ENCODE results near the gene SOD2. TPM values are rescaled to one million over a fixed set of nuclear protein-coding genes. Genes with fewer than 3 reads are reported as not detected.

The SOD2 gene
- total and polyA plus RNA-seq, 9 of the 15 experiments (the other 6 are each of a cell fraction or from before 2014, with no cell fraction given), result 39.8 to 140 (median 95.8) TPM

GRCh38 chr6:159676890-159677505, 16.0 kb downstream of the SOD2 start:
- in situ Hi-C loops (cut with MboI), result no loop called here
- peaks cover 41% of the 10 kb centered on the region for H3K36me3 ChIP-seq (ENCODE audit: control insufficient read depth, insufficient read depth, low read length)

More at GRCh38 chr6:159676890-159677505, 16.0 kb downstream of the SOD2 start:
- H3K27ac ChIP-seq (ENCODE audit: extremely low read depth, low read depth, low read length), result no peak overlapping the region
- H2AFZ ChIP-seq (ENCODE audit: low read depth, low read length), result no peak overlapping the region
- ATAC-seq, result peak; percentile 31; the same call in 1 of the 3 replicates
- peaks cover 5% of the 10 kb centered on the region; the same call in 1 of the 3 replicates for H3K79me2 ChIP-seq (ENCODE audit: control insufficient read depth, insufficient read depth, low read length)
- intact Hi-C loops (cut with micrococcal nuclease), result no loop called here
- H3K4me2 ChIP-seq (ENCODE audit: insufficient read depth, low read length), result no peak overlapping the region
- H3K4me3 ChIP-seq, result no peak overlapping the region
- no peak overlapping the region for H3K9ac ChIP-seq (ENCODE audit: insufficient read depth in 1 of 2, low read depth in 2 of 2, low read length in 2 of 2)
- H3K9me3 ChIP-seq (replicated peaks; ENCODE audit: control insufficient read depth, insufficient read depth, low read depth, low read length), result no peaks in the 10 kb centered on the region
- CTCF ChIA-PET (ENCODE audit: low intra/inter-chr PET ratio), result no interaction called here
- no peak for DNase-seq (ENCODE audit: extremely low read depth in 1 of 4, low spot score in 3 of 4)
- no peak for FAIRE-seq
- no TSS peak for BruUV-seq (replicated peaks)
- WGBS (ENCODE audit: insufficient coverage, low coverage, missing lambda C conversion rate), result 92% methylated on average over 6 of the region's 6 CpGs
- H3K9me1 ChIP-seq (ENCODE audit: control insufficient read depth, insufficient read depth, low read length), result no peaks in the 10 kb centered on the region
- no peaks in the 10 kb centered on the region for H4K20me1 ChIP-seq (replicated peaks; ENCODE audit: control insufficient read depth, insufficient read depth, low read length)
- H3K4me1 ChIP-seq (replicated peaks in 1 of 2; ENCODE audit: control insufficient read depth in 2 of 2, insufficient read depth in 2 of 2, low read length in 2 of 2), result no peaks in the 10 kb centered on the region
- no peak for TF ChIP-seq ZFPM2 (CRISPR knock-in tag; IDR thresholded peaks at IDR 0.05)
- TF ChIP-seq SAFB2 (IDR thresholded peaks at IDR 0.05; ENCODE audit: borderline replicate concordance, low read depth, low read length, severe bottlenecking), result no peak
- no peak for TF ChIP-seq BRF2 (IDR thresholded peaks at IDR 0.05; ENCODE audit: borderline replicate concordance, insufficient read depth, insufficient read length)
- no peak for TF ChIP-seq RB1 (IDR thresholded peaks at IDR 0.05; ENCODE audit: low read depth)
- no peak for TF ChIP-seq ZNF165 (CRISPR knock-in tag; IDR thresholded peaks at IDR 0.05; ENCODE audit: borderline replicate concordance)
- TF ChIP-seq, protein P1, sequence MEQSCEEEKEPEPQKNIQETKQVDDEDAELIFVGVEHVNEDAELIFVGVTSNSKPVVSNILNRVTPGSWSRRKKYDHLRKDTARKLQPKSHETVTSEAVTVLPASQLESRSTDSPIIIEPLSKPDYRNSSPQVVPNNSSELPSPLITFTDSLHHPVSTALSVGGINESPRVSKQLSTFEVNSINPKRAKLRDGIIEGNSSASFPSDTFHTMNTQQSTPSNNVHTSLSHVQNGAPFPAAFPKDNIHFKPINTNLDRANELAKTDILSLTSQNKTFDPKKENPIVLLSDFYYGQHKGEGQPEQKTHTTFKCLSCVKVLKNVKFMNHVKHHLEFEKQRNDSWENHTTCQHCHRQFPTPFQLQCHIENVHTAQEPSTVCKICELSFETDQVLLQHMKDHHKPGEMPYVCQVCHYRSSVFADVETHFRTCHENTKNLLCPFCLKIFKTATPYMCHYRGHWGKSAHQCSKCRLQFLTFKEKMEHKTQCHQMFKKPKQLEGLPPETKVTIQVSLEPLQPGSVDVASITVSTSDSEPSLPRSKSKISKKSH (CRISPR knock-in tag; IDR thresholded peaks at IDR 0.05), result no peak
- no peak for TF ChIP-seq XRCC3 (IDR thresholded peaks at IDR 0.05)
- TF ChIP-seq RBM25 (IDR thresholded peaks at IDR 0.05; ENCODE audit: low read depth, low read length, severe bottlenecking), result no peak
- TF ChIP-seq NCOA4 (IDR thresholded peaks at IDR 0.05; ENCODE audit: partially characterized antibody), result no peak
- TF ChIP-seq KLF10 (CRISPR knock-in tag; IDR thresholded peaks at IDR 0.05), result no peak
- TF ChIP-seq POLR2B (IDR thresholded peaks at IDR 0.05; ENCODE audit: low read depth, partially characterized antibody), result no peak
- no peak for TF ChIP-seq MYC (IDR thresholded peaks at IDR 0.05; ENCODE audit: low read depth, low read length)
- no peak for TF ChIP-seq MYC (CRISPR knock-in tag; IDR thresholded peaks at IDR 0.05; ENCODE audit: borderline replicate concordance, low read depth)
- TF ChIP-seq AFF4 (CRISPR knock-in tag; IDR thresholded peaks at IDR 0.05), result no peak
- POLR2A ChIA-PET, result interaction anchor here (0.7 to 1.0 kb wide), 2 partner anchors 11 to 12 kb away, joined by 3 to 4 read pairs; no protein-coding TSS in a partner anchor
- no peaks in the 10 kb centered on the region for H3K27me3 ChIP-seq (ENCODE audit: control insufficient read depth in 2 of 2, insufficient read depth in 2 of 2, low read length in 2 of 2)
